Left lobe of liver (tissue), 2 donors: ENCODE data around the gene SP3. TPM values are rescaled to one million over a fixed set of nuclear protein-coding genes. Genes with fewer than 3 reads are reported as not detected.

Experiments used
- ATAC-seq: fragments of 200-7000 bp; cut with Tn5 transposase; one replicate; pipeline ENCODE4 v1.9.1; 2020; ENCODE audit warnings: mild to moderate bottlenecking, moderate library complexity
- DNase-seq: peaks from one replicate; pipeline ENCODE4 v3.0.0-alpha.2; 2020; ENCODE audit warnings: low spot score
- total RNA-seq: library from RNA; stranded (reverse); gene quantifications from one replicate; pipeline ENCODE4 v1.2.1, GENCODE V29; 2021
- donor health status: DM: no; HTN: no; CAD: no; lungs with moderate emphysema.
- donor health status: DM: no; HTN: yes; CAD: no.

SP3 gene
- total RNA-seq, 1 donor from 2014 or later = 31.7 TPM

GRCh38 chr2:173997269-173997668 is 32.1 kb upstream of the SP3 start:
- DNase-seq = peak; percentile 97
- peak; percentile 83 for ATAC-seq

GRCh38 chr2:173996766-173997165 is 31.6 kb upstream of the SP3 start:
- no peak for DNase-seq
- ATAC-seq = no peak

- ATAC-seq (no peak), DNase-seq (no peak)
Observed at GRCh38 chr2:173993459-173993858, 28.3 kb upstream of the SP3 start.

GRCh38 chr2:173991856-173992588 is 26.8 kb upstream of the SP3 start:
- ATAC-seq (peak; percentile 61), DNase-seq (peak; percentile 61)

- peak; percentile 90 for DNase-seq
- ATAC-seq = peak; percentile 82
Observed at GRCh38 chr2:173990970-173991819, 26.0 kb upstream of the SP3 start.

- no peak for DNase-seq
- ATAC-seq = no peak
Observed at GRCh38 chr2:173990245-173990644, 25.1 kb upstream of the SP3 start.

GRCh38 chr2:173989884-173990215 is 24.7 kb upstream of the SP3 start:
- no peak for ATAC-seq
- no peak for DNase-seq

- ATAC-seq = no peak
- DNase-seq = no peak
Observed at GRCh38 chr2:173989160-173989883, 24.1 kb upstream of the SP3 start.

- peak; percentile 80 for DNase-seq
- ATAC-seq = peak; percentile 71
Observed at GRCh38 chr2:173986805-173987204, 21.6 kb upstream of the SP3 start.

GRCh38 chr2:173985605-173985992 is 20.4 kb upstream of the SP3 start:
- peak; percentile 48 for ATAC-seq
- no peak for DNase-seq

GRCh38 chr2:173984866-173985604 is 19.9 kb upstream of the SP3 start:
- ATAC-seq = peak; percentile 69
- peak; percentile 64 for DNase-seq

GRCh38 chr2:173983391-173983871 is 18.3 kb upstream of the SP3 start:
- no peak for ATAC-seq
- no peak for DNase-seq

GRCh38 chr2:173982918-173983317 is 17.7 kb upstream of the SP3 start:
- ATAC-seq (no peak), DNase-seq (no peak)

- ATAC-seq (no peak), DNase-seq (no peak)
Observed at GRCh38 chr2:173982182-173982714, 17.1 kb upstream of the SP3 start.

- DNase-seq = no peak
- no peak for ATAC-seq
Observed at GRCh38 chr2:173981520-173981919, 16.3 kb upstream of the SP3 start.

- DNase-seq (no peak), ATAC-seq (no peak)
Observed at GRCh38 chr2:173979751-173980351, 14.7 kb upstream of the SP3 start.

- DNase-seq (no peak), ATAC-seq (no peak)
Observed at GRCh38 chr2:173978447-173978846, 13.3 kb upstream of the SP3 start.

GRCh38 chr2:173972636-173973035 is 7.5 kb upstream of the SP3 start:
- ATAC-seq (no peak), DNase-seq (no peak)

GRCh38 chr2:173972165-173972564 is 7.0 kb upstream of the SP3 start:
- DNase-seq (no peak), ATAC-seq (no peak)

GRCh38 chr2:173970516-173970924 is 5.3 kb upstream of the SP3 start:
- ATAC-seq (no peak), DNase-seq (no peak)
